H9 (cell line): ENCODE results near the gene SLC2A10. TPM values are rescaled to one million over a fixed set of nuclear protein-coding genes. Genes with fewer than 3 reads are reported as not detected.

Experiments
- DNase-seq: peaks from one replicate; pipeline ENCODE4 v3.0.0-alpha.2; 2017
- H2AFZ ChIP-seq: one replicate; pipeline ENCODE4 v1.6.1; 2013; ENCODE audit warnings: mild to moderate bottlenecking, low read length, control low read depth, moderate library complexity
- H2AK5ac ChIP-seq: 2 replicates; pipeline ENCODE4 v1.6.1; 2013; ENCODE audit warnings: low read length, control low read depth, mixed read lengths; ENCODE audit not compliant: insufficient read length
- H2BK120ac ChIP-seq: one replicate; pipeline ENCODE4 v1.6.1; 2013; ENCODE audit warnings: low read depth, mild to moderate bottlenecking, low read length, control low read depth, inconsistent platforms; ENCODE audit not compliant: poor library complexity, severe bottlenecking
- H2BK12ac ChIP-seq: 2 replicates; pipeline ENCODE4 v1.6.1; 2013; ENCODE audit warnings: low read length, control low read depth, mixed read lengths, low read depth; ENCODE audit not compliant: insufficient read length
- H2BK15ac ChIP-seq: 2 replicates; pipeline ENCODE4 v1.6.1; 2013; ENCODE audit warnings: low read depth, low read length, control low read depth
- H2BK20ac ChIP-seq: one replicate; pipeline ENCODE4 v1.6.1; 2013; ENCODE audit warnings: low read depth, mild to moderate bottlenecking, low read length, control low read depth, inconsistent platforms; ENCODE audit not compliant: poor library complexity, severe bottlenecking
- H2BK5ac ChIP-seq: 2 replicates; pipeline ENCODE4 v1.6.1; 2013; ENCODE audit warnings: low read length, control low read depth, mixed read lengths; ENCODE audit not compliant: insufficient read length
- H3K14ac ChIP-seq: 2 replicates; pipeline ENCODE4 v1.6.1; 2013; ENCODE audit warnings: low read length, control low read depth; ENCODE audit not compliant: insufficient read depth
- H3K18ac ChIP-seq: 2 replicates; pipeline ENCODE4 v1.6.1; 2013; ENCODE audit warnings: low read depth, mild to moderate bottlenecking, mixed read lengths, low read length, control low read depth; ENCODE audit not compliant: insufficient read length
- H3K23ac ChIP-seq: 2 replicates; pipeline ENCODE4 v1.6.1; 2013; ENCODE audit warnings: low read length, control low read depth, mixed read lengths, low read depth; ENCODE audit not compliant: insufficient read length
- H3K23me2 ChIP-seq: 2 replicates; pipeline ENCODE4 v1.6.1; 2013; ENCODE audit warnings: low read depth, mild to moderate bottlenecking, mixed read lengths, low read length, control low read depth; ENCODE audit not compliant: insufficient read length, poor library complexity, severe bottlenecking
- H3K27ac ChIP-seq: 2 replicates; pipeline ENCODE4 v1.5.1; 2013; ENCODE audit warnings: low read length, control low read depth, mixed read lengths, low read depth; ENCODE audit not compliant: insufficient read length
- H3K27me3 ChIP-seq: 2 replicates; pipeline ENCODE4 v1.6.1; 2013; ENCODE audit warnings: low read length, control low read depth, inconsistent platforms; ENCODE audit not compliant: insufficient read depth
- H3K4ac ChIP-seq: 2 replicates; pipeline ENCODE4 v1.6.1; 2013; ENCODE audit warnings: low read depth, mild to moderate bottlenecking, control low read depth, inconsistent platforms, low read length, moderate library complexity
- H3K4me1 ChIP-seq: 2 replicates; pipeline ENCODE4 v1.6.1; 2013; ENCODE audit warnings: low read length, control low read depth, inconsistent platforms; ENCODE audit not compliant: insufficient read depth
- H3K4me2 ChIP-seq: 2 replicates; pipeline ENCODE4 v1.6.1; 2013; ENCODE audit warnings: low read length, control low read depth, mixed read lengths; ENCODE audit not compliant: insufficient read length, insufficient read depth
- H3K56ac ChIP-seq: 2 replicates; pipeline ENCODE4 v1.6.1; 2013; ENCODE audit warnings: low read depth, mild to moderate bottlenecking, mixed read lengths, low read length, control low read depth; ENCODE audit not compliant: insufficient read length
- H3K79me1 ChIP-seq: 2 replicates; pipeline ENCODE4 v1.6.1; 2013; ENCODE audit warnings: low read depth, mild to moderate bottlenecking, moderate library complexity, low read length, control low read depth, inconsistent platforms; ENCODE audit not compliant: insufficient read depth, poor library complexity, severe bottlenecking
- H3K79me2 ChIP-seq: 2 replicates; pipeline ENCODE4 v1.6.1; 2013; ENCODE audit warnings: low read length, control low read depth, inconsistent platforms; ENCODE audit not compliant: insufficient read depth
- H3K9ac ChIP-seq: 2 replicates; pipeline ENCODE4 v1.6.1; 2013; ENCODE audit warnings: low read length, control low read depth, mixed read lengths; ENCODE audit not compliant: insufficient read length; ENCODE audit errors: extremely low read depth
- H3K9me3 ChIP-seq: one replicate; pipeline ENCODE4 v1.6.1; 2013; ENCODE audit warnings: low read depth, low read length, inconsistent platforms; ENCODE audit not compliant: control insufficient read depth
- H3T11ph ChIP-seq: one replicate; pipeline ENCODE4 v1.6.1; 2013; ENCODE audit warnings: mild to moderate bottlenecking, low read length, control low read depth, inconsistent platforms
- H4K20me1 ChIP-seq: one replicate; pipeline ENCODE4 v1.6.1; 2013; ENCODE audit not compliant: control insufficient read depth, insufficient read length, insufficient read depth
- H4K5ac ChIP-seq: 2 replicates; pipeline ENCODE4 v1.6.1; 2013; ENCODE audit warnings: low read depth, mild to moderate bottlenecking, mixed read lengths, low read length, control low read depth; ENCODE audit not compliant: insufficient read length
- H4K8ac ChIP-seq: replicated peaks from 2 replicates; pipeline ENCODE4 v1.6.1; 2013; ENCODE audit warnings: low read length, control low read depth, mixed read lengths, low read depth; ENCODE audit not compliant: insufficient read length
- H4K91ac ChIP-seq: 2 replicates; pipeline ENCODE4 v1.6.1; 2013; ENCODE audit warnings: low read depth, mild to moderate bottlenecking, moderate library complexity, mixed read lengths, low read length, control low read depth; ENCODE audit not compliant: insufficient read length
- H3K27ac Mint-ChIP-seq, 3 experiments: 2 replicates in 2 of 3; 3 replicates in 1 of 3; pipeline ENCODE4 v1.8.0; 2020 to 2021; ENCODE audit warnings: mixed read lengths in 3 of 3, mild to moderate bottlenecking in 1 of 3, moderate library complexity in 1 of 3
- H3K27me3 Mint-ChIP-seq: 2 replicates; pipeline ENCODE4 v1.8.0; 2021; ENCODE audit warnings: low read depth, mild to moderate bottlenecking, moderate library complexity, mixed read lengths
- H3K36me3 Mint-ChIP-seq, 3 experiments: 2 replicates in 2 of 3; 3 replicates in 1 of 3; pipeline ENCODE4 v1.8.0; 2020 to 2021; ENCODE audit warnings: low read depth in 3 of 3, mixed read lengths in 3 of 3; ENCODE audit not compliant: insufficient read depth in 1 of 3
- H3K4me1 Mint-ChIP-seq, 2 experiments: 2 replicates each; pipeline ENCODE4 v1.8.0; 2020; ENCODE audit warnings: mixed read lengths in 2 of 2
- H3K4me3 Mint-ChIP-seq, 2 experiments: 2 replicates in 1 of 2; 3 replicates in 1 of 2; pipeline ENCODE4 v1.8.0; 2020 to 2021; ENCODE audit warnings: mild to moderate bottlenecking in 2 of 2, mixed read lengths in 2 of 2, moderate library complexity in 1 of 2
- H3K9me3 Mint-ChIP-seq, 2 experiments: 2 replicates in 1 of 2; 3 replicates in 1 of 2; pipeline ENCODE4 v1.8.0; 2020; ENCODE audit warnings: mild to moderate bottlenecking in 2 of 2, mixed read lengths in 2 of 2, moderate library complexity in 1 of 2
- WGBS: extraction: QIAGEN DNeasy Blood & Tissue Kit; methylation state at CpG from one replicate; pipeline ENCODE4 v1.1.7; 2013; ENCODE audit warnings: missing lambda C conversion rate, low lambda C conversion rate, mixed read lengths; ENCODE audit not compliant: insufficient read length; ENCODE audit errors: extremely low coverage; 5-methylcytosine and 5-hydroxymethylcytosine counted together
- total RNA-seq: library from RNA; stranded (reverse); gene quantifications from 2 replicates; pipeline ENCODE4 v1.2.1, GENCODE V29; 2021
- TF ChIP-seq, protein P1 (sequence below): fragments of 200-600 bp; sonication (generic); conservative IDR thresholded peaks from 3 replicates; pipeline ENCODE4 v1.8.0; 2021; ENCODE audit warnings: antibody characterized with exemption, mild to moderate bottlenecking

SLC2A10 gene
- total RNA-seq, 1 experiment from 2014 or later: 8.2 TPM

DNA sequence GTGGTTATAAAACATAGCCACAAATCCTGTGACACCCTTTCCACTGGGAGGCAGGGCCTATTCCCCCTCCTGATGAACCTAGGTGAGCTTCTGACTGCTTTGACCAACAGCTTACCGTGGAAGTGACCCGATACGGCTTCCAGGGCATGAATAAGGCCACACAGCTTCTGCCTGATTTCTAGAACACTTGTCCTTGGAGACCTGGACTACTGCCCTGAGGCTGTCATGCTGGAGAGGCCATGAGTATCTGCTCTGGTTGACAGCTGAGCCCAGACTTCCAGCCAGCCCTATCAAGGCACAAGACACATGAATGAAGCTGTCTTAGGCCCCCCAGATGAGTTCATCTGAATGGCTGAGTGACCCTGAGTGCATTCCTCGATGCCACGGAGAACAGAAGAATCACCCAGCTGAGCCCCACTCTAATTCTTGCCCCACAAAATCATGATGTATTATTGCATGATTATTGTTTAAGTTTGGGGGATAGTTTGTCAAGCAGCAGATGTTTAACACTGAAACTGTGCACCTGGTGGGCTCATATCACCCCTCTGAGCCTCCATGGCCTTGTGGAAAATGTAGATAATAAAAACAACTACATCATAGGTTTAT is 36.8 kb upstream of the SLC2A10 start:
- Histone ChIP-seq H2BK20ac (no peak overlapping the region), H2AFZ (no peak overlapping the region), H4K5ac (no peak overlapping the region), H3K27ac (no peak overlapping the region), H3K4me1 (no peaks in the 10 kb centered on the region; the same call in 1 of the 2 replicates), H3K79me1 (peaks cover 3% of the 10 kb centered on the region), H3K9ac (no peak overlapping the region), H3K4me2 (no peak overlapping the region), H3K14ac (no peak overlapping the region), H4K20me1 (no peaks in the 10 kb centered on the region), H2AK5ac (no peak overlapping the region), H3K56ac (no peak overlapping the region), H3K4ac (no peak overlapping the region), H2BK5ac (no peak overlapping the region), H3T11ph (no peak overlapping the region), H2BK12ac (no peak overlapping the region), H3K79me2 (0 out of 2 replicates have a peak, but pooled peaks cover 2% of the 10 kb centered on the region), H3K23ac (no peak overlapping the region), H3K27me3 (no peaks in the 10 kb centered on the region), H2BK15ac (no peak overlapping the region), H3K18ac (no peak overlapping the region), H2BK120ac (no peak overlapping the region), H3K23me2 (no peaks in the 10 kb centered on the region), H4K91ac (no peak overlapping the region), H3K9me3 (peaks cover 5% of the 10 kb centered on the region), H4K8ac (no peak overlapping the region)
- Mint-ChIP-seq H3K27ac (no peak overlapping the region), H3K36me3 (peaks cover 15 to 53% (median 44%) of the 10 kb centered on the region in 3 experiments), H3K9me3 (peaks cover 11 to 22% of the 10 kb centered on the region in 2 experiments), H3K4me3 (no peak overlapping the region), H3K4me1 (peaks cover 19 to 36% of the 10 kb centered on the region in 2 experiments), H3K27me3 (peaks cover 1% of the 10 kb centered on the region; the same call in 1 of the 2 replicates)
- TF ChIP-seq, protein P1, sequence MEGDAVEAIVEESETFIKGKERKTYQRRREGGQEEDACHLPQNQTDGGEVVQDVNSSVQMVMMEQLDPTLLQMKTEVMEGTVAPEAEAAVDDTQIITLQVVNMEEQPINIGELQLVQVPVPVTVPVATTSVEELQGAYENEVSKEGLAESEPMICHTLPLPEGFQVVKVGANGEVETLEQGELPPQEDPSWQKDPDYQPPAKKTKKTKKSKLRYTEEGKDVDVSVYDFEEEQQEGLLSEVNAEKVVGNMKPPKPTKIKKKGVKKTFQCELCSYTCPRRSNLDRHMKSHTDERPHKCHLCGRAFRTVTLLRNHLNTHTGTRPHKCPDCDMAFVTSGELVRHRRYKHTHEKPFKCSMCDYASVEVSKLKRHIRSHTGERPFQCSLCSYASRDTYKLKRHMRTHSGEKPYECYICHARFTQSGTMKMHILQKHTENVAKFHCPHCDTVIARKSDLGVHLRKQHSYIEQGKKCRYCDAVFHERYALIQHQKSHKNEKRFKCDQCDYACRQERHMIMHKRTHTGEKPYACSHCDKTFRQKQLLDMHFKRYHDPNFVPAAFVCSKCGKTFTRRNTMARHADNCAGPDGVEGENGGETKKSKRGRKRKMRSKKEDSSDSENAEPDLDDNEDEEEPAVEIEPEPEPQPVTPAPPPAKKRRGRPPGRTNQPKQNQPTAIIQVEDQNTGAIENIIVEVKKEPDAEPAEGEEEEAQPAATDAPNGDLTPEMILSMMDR: no peak
- DNase-seq: no peak
- WGBS: no CpG with 5 or more reads among the region's 5 CpGs
